Occipital lobe (tissue), 2 donors: Measurements from ENCODE around the gene MCU. TPM values are rescaled to one million over a fixed set of nuclear protein-coding genes. Genes with fewer than 3 reads are reported as not detected.

Source experiments
- DNase-seq: peaks from one replicate; lab custom pipeline; 2025; lab: John Stamatoyannopoulos, UW
- total RNA-seq: library from RNA; depleted of rRNA; stranded (reverse); fragments of >200 nt; gene quantifications from one replicate; pipeline ENCODE4 v1.2.3, GENCODE V29; 2014

Gene MCU
- total RNA-seq, 1 donor from 2014 or later = 41.0 TPM

DNA sequence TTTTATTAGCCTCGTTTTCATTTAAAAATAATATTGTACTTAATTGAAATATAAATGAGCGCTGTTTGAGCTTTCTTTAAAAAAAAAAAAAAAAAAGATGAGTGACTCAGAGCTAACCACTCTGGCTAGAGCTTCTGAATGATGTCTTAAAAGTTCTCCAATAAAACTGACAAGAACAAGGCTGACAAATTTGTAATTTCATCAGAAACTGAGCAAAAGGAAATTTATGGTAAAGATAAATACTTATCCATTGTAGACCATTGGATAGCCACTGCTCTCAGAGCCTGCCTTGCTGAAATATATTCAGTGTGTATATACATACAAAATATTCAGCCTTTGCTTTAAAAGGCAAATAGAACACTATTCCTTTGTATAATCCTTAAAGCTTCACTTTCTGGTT is 110.4 kb downstream of the MCU start:
- DNase-seq = no peak

DNA sequence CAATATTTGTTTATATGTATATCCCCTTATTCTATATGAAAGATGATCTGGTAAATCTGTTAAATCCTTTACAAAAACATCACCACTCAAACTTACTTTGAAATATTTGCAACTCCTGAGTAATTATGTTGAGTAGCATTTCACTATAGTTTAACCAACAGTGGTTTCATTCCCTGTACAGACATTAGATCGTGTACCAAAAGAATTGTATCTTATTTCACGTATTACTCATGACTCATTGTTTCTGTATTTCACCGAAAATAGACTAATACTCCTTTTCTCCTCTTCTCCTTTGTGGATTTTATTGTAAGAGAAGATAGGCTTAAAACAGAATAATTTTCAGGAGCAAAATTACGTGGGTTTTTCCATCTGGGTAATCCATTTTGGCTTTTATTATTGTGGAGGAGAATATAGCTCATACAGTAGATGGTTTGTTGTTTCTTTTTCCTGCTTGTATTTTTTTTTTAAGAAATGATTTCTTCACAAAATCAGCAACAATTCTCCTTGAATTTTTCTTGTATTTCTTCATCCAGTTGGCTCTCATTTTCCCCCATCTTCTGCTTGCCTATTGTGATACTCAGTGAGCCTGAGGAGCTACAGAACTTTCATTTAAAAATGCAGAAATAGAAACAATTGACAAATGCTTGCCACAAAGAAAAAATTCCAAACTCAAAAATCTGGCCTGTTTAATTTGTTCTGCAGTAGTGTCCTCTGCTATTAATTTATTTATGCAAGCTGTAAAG is 111.0 kb downstream of the MCU start:
- no peak for DNase-seq

DNA sequence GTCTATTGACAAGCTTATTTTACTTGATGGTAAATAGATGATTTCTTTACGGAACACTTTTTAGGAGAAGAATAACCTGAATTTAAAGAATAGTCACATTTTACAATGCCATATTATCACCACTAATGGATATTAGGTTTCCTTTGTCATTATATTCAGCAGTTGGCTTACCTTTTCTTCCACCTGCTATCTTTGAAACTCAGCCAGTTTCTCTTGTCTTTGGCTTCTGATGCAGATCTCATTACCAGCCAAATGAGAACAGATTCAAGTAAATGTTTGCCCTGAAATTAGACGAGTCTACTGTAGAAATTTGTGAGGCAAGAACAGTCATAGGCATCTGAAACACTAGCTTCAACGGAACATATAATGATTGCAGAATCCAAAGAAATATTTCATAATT is 116.1 kb downstream of the MCU start:
- no peak for DNase-seq

DNA sequence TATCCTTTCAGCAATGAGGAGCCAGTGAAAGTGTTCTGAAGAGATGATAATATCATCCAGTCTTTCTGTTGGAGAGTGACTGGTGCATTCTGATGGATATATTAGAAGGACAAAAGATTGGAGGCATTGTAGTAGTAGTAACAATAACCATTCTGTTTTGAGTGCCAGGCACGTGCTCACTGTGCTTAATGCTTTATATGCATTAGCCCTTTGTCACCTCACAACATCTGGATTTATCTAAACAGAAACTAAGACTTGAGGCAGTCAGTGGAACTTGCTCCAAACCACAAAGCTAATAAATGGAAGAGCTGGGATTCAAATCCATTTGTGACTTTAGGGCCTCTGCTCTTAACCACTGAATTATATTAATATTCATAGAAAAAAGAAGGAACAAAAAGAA is 117.1 kb downstream of the MCU start:
- no peak for DNase-seq

DNA sequence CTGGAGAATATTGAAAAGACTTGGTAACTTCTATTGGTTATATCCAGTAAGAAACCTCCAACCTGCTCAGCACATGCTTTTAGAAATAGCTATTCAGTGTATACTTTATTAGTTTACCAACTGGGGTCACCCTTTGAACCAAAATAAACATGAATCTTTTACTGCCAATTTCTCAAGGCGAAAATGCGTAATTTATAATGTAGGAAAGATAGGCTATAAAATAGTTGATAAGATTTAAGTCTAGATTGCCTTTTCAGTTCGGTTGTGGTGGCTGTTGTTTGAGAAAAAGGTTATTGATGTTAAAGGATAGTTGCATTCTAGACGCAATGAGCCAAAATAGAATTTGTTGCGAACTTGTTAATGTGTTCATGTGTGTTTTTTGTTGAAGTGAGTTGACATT is 119.0 kb downstream of the MCU start:
- no peak for DNase-seq

DNA sequence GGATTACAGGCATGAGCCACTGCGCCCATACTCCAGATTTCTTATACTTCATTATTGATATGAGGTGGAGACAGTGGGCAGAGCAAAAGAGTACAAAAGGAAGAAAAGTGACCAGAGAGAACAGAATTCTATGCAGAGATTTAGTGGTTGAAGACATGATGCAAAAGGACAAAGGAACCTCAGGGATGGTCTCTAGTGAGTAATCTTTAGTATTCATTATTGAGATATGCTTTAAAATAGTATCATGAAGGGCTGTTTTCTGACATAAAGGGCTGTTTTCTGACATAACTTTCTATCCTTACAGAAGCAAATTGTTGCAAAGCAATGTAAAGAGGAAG is 120.4 kb downstream of the MCU start:
- no peak for DNase-seq

DNA sequence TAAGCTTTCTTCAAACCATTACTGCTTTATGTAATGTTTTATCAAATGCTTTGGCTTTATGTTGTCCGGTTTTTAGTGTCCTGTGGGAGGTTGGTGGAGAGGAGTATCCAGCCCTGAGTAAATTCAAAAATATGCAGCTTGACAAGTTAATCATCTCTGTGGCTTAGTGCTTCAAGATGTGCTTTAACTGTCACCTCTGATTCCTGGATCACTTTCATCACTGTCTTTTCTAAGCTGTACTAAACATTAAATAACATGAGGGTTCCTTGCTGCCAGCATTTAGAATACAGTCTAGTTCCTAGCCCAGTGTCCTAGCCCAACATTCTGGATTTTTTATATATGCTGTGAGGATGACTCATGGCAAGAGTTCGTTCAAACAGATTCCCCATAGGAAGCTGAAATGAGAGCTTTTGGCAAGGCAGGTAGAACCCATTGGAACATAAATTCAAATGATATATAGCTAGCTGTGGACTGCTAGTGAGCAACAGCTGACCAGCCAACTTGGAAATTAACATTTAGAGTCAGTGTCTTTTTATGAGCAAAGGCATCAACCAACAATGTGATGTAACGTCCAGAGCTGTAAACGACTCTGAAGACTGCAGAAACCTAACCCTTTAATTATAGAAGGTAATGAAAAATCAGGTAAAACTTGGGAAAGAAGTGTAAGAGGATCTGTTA is 120.9 kb downstream of the MCU start:
- no peak for DNase-seq

DNA sequence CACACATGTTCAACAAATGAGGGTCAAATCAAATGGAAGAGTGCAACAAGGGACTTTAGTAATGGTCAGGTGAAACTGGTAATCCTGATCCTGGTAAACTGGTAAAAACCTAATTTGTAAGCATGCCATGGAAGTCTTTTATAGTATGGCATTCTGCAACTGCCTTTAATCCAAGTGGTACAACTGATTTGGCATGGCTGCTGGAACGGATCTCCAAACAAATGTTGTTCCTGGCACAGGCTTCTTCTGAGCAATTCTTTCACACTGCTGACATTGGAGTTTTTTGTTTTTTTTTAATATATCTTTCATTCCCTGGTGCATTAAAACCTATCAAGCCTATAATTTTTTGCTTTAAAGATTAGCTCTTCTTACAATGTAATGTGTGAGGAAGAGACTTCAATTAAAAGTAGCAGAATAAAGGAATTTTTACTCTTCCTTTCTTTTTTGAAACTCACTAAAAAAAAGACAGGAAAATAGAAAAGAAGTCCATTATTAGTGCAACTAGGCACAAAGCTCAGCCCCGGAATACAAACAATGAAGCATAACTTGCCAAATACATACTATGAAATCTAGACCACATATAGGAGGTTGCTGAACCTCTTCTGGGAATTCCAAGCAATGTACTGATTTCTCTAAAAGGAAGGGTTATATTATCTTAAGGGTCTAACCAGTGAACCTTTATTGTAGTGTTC is 122.3 kb downstream of the MCU start:
- DNase-seq = no peak

DNA sequence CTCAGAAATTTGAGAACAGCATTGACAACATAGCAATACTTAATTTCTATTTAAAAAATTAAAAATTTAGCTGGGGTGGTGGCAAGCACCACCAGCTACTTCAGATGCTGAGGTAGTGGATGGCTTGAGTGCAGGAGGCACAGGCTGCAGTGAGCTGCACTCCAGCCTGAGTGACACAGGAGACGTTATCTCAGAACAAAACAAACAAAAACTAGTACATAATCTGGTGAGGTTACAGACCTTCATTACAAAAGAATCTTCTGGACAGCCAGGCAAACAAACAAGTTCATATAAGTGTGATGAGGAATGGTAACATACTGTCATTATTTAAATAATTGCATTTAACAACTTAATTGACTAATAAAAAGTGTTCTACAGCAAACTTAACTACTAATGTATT is 124.6 kb downstream of the MCU start:
- no peak for DNase-seq

DNA sequence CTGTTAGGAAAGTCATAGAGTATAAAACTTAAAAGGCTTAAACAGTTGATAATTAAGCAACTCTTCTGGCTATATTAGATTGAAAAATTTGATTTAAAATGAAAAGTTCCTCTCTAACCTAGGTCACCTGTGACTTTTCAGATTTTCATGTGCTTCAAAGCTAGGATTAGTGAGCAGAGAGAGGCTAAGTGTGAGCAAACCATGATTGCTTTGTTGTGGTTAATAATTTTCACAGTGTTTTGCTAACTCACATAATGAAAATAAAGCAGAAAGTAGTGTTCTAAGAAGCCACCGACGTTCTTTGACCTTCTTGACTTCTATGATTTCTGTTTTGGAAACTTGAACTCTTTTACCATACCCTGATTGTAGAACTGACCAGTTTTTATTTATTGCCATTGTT is 126.1 kb downstream of the MCU start:
- no peak for DNase-seq

DNA sequence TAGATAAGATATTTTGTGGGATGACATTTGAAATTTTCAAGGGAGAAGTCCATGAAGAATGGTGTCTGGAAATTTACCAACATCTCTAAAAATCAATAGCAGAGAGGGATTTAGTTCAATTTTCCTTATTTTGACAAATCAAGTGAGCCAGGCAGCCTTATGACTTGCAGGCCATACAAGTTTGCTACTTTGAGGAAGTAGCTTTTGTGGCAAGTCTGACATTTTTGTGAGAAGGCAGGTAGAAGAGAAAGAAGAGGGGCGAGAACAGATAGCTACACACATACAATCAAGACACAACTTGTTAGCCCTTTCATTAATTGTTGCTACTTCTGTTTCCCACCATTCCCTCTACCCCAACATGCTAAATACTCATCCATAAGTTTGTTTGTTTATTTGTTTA is 127.1 kb downstream of the MCU start:
- no peak for DNase-seq

DNA sequence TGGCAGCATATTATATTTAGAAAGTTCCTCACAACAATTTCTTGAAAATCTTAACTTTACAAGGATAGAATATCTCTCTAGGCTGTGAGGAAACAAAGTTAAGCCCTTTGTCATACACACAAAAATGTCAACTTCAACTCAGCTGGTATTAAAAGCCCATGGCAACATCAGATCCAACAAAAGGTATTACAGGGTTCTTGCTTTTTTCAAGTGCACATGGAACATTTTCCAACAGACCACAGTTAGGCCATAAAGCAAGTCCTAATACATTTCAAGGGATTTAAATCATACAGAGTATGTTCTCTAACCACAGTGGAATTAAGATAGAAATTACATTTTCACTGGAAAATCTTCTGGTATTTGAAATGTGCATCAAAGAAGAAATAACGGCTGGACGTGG is 129.7 kb downstream of the MCU start:
- DNase-seq = no peak

DNA sequence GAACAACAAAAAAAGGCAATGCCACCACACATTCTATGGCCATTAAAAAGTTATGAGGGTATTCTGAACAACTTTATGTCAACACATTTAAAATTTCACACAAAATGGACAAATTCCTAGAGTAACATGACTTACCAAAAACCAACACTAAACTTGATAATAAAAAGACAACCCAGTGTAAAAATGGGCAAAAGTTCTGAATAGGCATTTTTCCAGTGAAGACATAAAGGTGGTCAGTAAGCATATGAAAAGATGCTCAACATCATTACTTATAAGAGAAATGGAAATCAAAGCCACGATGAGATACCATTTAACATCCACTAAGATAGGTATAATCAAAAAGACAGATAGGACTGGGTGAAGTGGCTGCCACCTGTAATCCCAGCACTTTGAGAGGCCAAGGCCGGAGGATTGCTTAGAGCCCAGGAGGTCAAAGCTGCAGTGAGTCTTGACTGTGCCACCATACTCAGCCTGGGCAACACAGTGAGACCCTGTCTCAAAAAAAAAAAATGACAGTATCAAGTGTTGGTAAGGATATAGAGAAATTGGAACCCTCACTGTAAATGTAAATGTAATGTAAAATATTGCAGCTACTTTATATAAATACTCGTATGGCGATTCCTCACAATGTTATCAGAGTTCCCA is 130.5 kb downstream of the MCU start:
- no peak for DNase-seq

DNA sequence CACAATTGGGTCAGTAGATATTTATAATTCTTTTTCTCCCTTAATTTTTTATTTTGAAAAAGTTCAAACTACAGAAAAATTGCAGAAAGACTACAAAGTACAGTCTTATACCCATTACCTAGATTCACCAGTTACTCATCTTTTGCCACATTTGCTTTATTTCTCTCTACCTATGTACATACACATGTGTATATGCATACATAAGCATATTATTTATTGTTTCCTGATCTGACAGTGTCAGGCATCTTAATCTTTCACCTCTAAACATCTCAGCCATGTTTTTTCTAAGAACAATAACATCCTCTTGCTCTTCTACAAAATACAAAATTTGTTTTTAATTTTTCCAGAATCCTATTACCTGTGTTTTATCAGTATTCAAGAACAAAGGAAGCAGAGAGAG is 133.2 kb downstream of the MCU start:
- no peak for DNase-seq

DNA sequence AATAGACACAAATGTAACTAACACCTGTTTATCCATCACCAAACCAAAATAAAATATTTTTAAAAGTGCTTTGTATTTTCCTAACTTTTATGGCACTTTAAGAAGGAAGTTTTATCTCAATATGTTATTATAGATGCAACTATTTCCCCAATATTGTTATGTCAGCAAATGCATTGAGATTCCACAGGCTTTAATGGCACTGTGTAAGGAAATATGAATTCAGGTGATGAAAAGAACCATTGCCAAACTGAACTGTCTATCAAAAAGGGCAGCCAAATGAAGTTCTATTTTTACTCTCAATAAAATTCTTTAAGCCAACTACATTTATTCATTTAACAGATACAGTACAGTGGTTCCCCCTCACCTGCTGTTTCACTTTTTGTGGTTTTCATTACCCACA is 134.4 kb downstream of the MCU start:
- DNase-seq = no peak

DNA sequence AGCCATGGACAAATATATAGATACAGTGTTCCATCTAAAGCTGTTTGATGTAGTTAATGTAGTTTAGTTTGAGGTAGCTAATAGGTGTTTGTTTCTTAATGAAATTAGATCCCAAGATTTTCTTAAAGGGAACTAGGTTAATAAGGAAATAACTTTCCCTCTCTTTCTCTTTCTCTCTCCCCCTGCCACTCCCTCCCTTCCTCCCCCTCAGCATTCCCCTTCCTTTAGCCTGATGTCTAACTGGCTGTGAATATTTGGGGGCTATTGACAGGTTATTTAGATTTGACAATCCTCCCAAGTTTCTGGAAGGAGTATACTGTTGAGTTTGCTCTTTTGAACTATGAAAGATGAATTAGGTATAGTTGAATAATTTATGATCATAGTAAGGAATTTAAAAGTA is 136.4 kb downstream of the MCU start:
- no peak for DNase-seq

DNA sequence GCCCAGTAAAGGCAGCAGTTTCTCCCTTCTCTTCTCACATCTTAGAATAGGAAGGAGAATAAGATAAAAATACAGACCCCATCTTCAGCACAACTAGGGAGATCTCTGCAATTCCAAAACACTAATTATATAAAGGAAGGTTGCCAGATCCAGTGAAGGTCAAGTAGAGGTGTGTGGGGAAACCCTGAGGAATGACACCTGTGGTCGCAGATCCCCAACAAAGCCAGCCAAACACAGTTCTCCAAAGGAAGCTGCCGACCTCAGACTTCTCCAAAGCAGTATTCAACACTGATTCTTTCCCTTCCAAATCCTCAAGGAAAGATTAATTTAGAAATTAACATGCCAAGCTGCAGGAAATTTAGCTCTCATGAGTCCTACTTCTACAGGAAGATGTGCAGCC is 138.7 kb downstream of the MCU start:
- DNase-seq = no peak

DNA sequence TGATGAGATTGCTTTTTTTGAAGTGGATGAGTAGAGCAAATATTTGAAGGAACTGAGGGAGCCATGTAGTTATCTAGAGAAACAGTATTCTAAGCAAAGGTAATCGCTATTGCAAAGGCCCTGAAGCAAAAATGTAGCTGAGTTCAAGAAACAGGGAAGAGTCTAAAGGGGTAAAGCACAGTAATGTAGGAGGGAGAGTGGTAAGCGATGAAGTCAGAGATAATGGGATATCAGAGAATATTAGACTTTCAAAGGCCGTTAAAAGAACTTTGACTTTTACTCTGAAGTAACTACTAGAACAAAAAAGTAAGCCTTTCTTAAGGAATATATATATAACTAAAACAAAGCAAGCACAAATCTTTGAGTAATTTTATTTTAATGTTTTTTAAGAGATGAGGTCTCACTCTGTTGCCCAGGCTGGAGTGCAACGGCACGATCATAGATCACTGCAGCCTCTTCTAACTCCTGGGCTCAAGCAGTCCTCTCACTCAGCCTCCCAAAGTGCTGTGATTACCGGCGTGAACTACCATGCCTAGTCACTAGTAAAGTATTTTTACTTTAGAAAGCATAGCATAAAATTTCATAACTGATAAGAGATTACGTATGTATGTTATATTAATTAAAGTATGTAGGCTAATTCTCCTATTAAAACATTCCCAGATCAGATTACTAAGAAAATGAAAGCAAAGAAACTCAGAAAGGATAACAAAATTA is 139.9 kb downstream of the MCU start:
- DNase-seq = no peak

DNA sequence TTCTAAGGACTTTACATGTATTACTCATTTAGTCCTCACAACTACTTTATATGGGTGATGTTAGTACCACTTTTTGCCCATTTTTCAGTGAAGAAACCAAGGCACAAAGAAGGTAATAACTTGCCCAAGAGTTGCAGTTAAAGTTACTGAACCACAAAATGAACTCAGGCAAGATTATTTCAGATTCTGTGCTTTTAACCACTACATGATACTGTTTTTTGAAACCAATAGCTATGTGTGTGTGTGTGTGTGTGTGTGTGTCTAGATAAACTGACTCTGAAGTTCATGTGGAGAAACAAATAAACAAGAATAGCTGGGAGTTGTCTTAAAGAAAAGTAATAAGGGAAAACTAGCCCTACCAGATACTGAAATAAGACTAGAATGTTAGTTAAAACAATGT is 140.8 kb downstream of the MCU start:
- no peak for DNase-seq

DNA sequence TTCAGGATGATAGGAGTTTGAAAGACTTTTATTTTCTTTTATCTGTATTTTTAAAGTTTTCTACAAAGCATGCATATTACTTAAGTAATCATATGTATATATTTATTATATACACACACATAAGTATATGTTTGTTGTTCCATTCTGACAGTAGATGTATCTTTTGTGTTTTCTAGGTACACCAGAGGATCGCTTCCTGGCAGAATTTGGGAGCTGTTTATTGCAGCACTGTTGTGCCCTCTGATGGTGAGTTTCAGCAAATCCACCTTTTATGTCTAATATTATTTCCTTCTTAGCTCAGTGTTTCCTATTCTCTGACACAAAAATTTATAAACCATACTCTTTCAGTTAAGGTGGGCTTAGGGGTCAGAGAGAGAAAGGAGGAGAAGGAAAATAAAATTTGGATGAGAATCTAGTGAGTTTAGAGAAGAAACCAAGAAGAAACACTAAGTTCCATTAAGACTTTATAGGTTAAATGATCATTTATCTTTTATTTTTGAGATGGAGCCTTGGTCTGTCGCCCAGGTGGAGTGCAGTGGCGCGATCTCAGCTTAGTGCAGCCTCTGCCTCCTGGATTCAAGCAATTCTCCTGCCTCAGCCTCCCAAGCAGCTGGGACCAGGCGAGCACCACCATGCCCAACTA is 142.4 kb downstream of the MCU start:
- peak; percentile 5 for DNase-seq

DNA sequence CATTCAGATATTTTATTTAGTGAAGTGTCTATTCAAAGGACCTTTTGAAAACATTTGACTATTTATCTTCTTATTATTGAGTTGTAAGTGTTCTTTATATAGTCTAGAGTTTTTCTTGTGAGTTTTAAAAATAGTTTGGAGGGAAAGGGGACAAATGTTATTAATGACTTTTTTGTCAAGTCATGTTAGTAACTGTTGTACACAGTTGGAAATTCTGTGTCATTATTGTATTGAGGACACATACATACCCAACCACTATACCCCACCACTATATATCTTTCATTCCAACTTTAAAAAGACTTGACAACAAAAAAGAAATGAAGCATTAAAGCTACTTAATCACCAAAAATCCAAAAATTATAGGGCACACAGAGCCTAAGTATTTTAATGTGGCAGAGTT is 148.4 kb downstream of the MCU start:
- DNase-seq = no peak
